Mucosa of descending colon (tissue), 3 donors: Measurements from ENCODE around the gene TMEM123. TPM values are rescaled to one million over a fixed set of nuclear protein-coding genes. Genes with fewer than 3 reads are reported as not detected.

ENCODE experiments used
- ATAC-seq: fragments of 200-7000 bp; cut with Tn5 transposase; one replicate; pipeline ENCODE4 v1.9.1; 2020; ENCODE audit warnings: mild to moderate bottlenecking, moderate library complexity
- DNase-seq, 3 donors: peaks; one replicate each; pipeline ENCODE4 v3.0.0-alpha.2; 2020
- H3K36me3 ChIP-seq: fragments of 200-600 bp; one replicate; pipeline ENCODE4 v1.8.0; 2021; ENCODE audit warnings: low read depth, mild to moderate bottlenecking
- H3K4me1 ChIP-seq: fragments of 200-600 bp; one replicate; pipeline ENCODE4 v1.8.0; 2021; ENCODE audit warnings: low read depth, mild to moderate bottlenecking
- H3K4me3 ChIP-seq: fragments of 200-600 bp; one replicate; pipeline ENCODE4 v1.8.0; 2021; ENCODE audit warnings: mild to moderate bottlenecking
- H3K9me3 ChIP-seq: fragments of 200-600 bp; one replicate; pipeline ENCODE4 v1.8.0; 2021; ENCODE audit warnings: mild to moderate bottlenecking
- intact Hi-C, 2 donors: fragments of 100-400 bp; cut with DNase I in 1 of 2; cut with micrococcal nuclease in 1 of 2; formaldehyde crosslinking; loops; one replicate each; pipeline versions ENCODE4 v1.11.0 to v1.11.1; 2022; cut with DNase I, micrococcal nuclease
- total RNA-seq, 3 donors: library from RNA; stranded (reverse); fragmentation: NEBNext Ultra II Directional in 2 of 3; extraction: Animal tissue kit (Norgen Biotek cat#: 25700) in 2 of 3; gene quantifications; one replicate each; pipeline versions ENCODE4 v1.2.1 to v1.2.4, GENCODE V29; 2021 to 2023
- TF ChIP-seq, protein P1 (sequence below): fragments of 200-600 bp; IDR thresholded peaks from one replicate; pipeline ENCODE4 v1.8.0; 2022; ENCODE audit warnings: antibody characterized with exemption, mild to moderate bottlenecking
- donor health status: DM: no; HTN: no; CAD: no; lungs with moderate emphysema.
- donor health status: DM: no; HTN: no; CAD: no.
- donor health status: DM: no; HTN: yes; CAD: no.

TMEM123 gene
- total RNA-seq, 3 donors from 2014 or later, result 153 to 205 (median 157) TPM

- H3K9me3 ChIP-seq, result no peaks in the 10 kb centered on the region
- DNase-seq (no peak), ATAC-seq (no peak)
- no peaks in the 10 kb centered on the region for H3K36me3 ChIP-seq
- no peaks in the 10 kb centered on the region for H3K4me1 ChIP-seq
- TF ChIP-seq, protein P1, sequence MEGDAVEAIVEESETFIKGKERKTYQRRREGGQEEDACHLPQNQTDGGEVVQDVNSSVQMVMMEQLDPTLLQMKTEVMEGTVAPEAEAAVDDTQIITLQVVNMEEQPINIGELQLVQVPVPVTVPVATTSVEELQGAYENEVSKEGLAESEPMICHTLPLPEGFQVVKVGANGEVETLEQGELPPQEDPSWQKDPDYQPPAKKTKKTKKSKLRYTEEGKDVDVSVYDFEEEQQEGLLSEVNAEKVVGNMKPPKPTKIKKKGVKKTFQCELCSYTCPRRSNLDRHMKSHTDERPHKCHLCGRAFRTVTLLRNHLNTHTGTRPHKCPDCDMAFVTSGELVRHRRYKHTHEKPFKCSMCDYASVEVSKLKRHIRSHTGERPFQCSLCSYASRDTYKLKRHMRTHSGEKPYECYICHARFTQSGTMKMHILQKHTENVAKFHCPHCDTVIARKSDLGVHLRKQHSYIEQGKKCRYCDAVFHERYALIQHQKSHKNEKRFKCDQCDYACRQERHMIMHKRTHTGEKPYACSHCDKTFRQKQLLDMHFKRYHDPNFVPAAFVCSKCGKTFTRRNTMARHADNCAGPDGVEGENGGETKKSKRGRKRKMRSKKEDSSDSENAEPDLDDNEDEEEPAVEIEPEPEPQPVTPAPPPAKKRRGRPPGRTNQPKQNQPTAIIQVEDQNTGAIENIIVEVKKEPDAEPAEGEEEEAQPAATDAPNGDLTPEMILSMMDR, result no peak
- H3K4me3 ChIP-seq, result no peak overlapping the region
- intact Hi-C loops, result no loop called here
These were observed 84.1 kb downstream of the TMEM123 start for GRCh38 chr11:102368472-102368871.

GRCh38 chr11:102367364-102367763 is 85.2 kb downstream of the TMEM123 start:
- intact Hi-C loops, result no loop called here
- TF ChIP-seq, protein P1, result no peak
- DNase-seq, result no peak
- Histone ChIP-seq H3K36me3 (no peaks in the 10 kb centered on the region), H3K4me1 (no peaks in the 10 kb centered on the region), H3K4me3 (no peak overlapping the region), H3K9me3 (no peaks in the 10 kb centered on the region)
- ATAC-seq, result peak; percentile 57

DNA sequence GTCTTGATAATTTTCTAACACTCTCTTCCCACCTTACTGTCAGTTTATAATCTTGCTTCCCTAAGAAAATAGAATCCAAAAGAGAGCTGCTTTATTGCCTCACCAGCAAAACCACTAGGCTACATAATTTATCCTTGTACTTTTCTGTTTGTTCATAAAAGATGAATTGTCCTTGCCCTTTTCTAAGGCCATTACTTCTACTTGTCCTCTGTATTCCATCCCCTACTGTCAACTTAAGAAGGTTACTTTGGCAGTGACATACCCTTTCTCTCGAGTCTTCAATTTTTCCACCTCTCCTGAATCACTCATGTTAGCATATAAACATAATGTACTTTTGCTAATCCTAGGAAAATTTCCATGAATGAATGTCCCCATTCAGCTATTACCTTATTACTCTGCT is 87.6 kb downstream of the TMEM123 start:
- intact Hi-C loops, result no loop called here
- TF ChIP-seq, protein P1, result no peak
- Histone ChIP-seq H3K36me3 (no peaks in the 10 kb centered on the region), H3K4me3 (no peak overlapping the region), H3K4me1 (no peaks in the 10 kb centered on the region), H3K9me3 (no peaks in the 10 kb centered on the region)
- DNase-seq (no peak), ATAC-seq (no peak)

GRCh38 chr11:102361086-102362031 is 91.2 kb downstream of the TMEM123 start:
- no peaks in the 10 kb centered on the region for H3K36me3 ChIP-seq
- ATAC-seq, result peak; percentile 61
- intact Hi-C loops, result no loop called here

GRCh38 chr11:102360681-102361080 is 91.9 kb downstream of the TMEM123 start:
- ATAC-seq, result no peak
- intact Hi-C loops, result no loop called here
- H3K36me3 ChIP-seq, result no peaks in the 10 kb centered on the region

More at GRCh38 chr11:102361086-102362031, 91.2 kb downstream of the TMEM123 start:
- H3K9me3 ChIP-seq, result no peaks in the 10 kb centered on the region
- TF ChIP-seq, protein P1, result no peak
- DNase-seq, result no peak
- H3K4me3 ChIP-seq, result no peak overlapping the region
- no peaks in the 10 kb centered on the region for H3K4me1 ChIP-seq

More at GRCh38 chr11:102360681-102361080, 91.9 kb downstream of the TMEM123 start:
- Histone ChIP-seq H3K4me3 (no peak overlapping the region), H3K4me1 (no peaks in the 10 kb centered on the region), H3K9me3 (no peaks in the 10 kb centered on the region)
- TF ChIP-seq, protein P1, result no peak
- no peak for DNase-seq
